Measurements from ENCODE around the gene CAMTA1. TPM values are rescaled to one million over a fixed set of nuclear protein-coding genes. Genes with fewer than 3 reads are reported as not detected.
A peak's percentile ranks its signal among the peaks of the same experiment; 100 is the strongest.

CAMTA1 gene
- total and polyA plus RNA-seq, 4 donors = 78.7 to 438 (median 173) TPM

DNA sequence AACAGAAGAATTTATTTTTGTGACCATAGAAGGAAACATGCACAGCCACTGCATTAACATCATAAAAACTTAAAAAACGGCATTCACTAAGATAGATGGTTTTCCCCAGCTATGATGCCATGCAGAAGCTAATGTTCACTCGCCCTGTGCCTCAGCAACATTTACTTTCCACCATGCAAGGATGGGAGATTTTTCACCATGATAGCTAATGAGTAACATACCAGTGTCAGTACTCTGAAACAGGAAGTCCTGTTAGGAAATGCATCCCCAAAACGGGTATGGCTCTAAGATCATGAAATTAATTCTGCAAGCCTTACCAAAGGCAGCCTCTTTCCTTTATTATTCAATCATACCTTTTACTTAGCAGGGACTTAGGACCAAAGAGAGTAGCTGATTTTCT, 968.4 kb downstream of the CAMTA1 start:
- no peak for DNase-seq
- 87% methylated on average over 3 of the region's 3 CpGs for WGBS, 2 donors
- H3K4me3 ChIP-seq (ENCODE audit: low read length in 2 of 2) = no peak overlapping the region
- no peaks in the 10 kb centered on the region for H3K36me3 ChIP-seq (ENCODE audit: control insufficient read depth in 1 of 2, insufficient read depth in 2 of 2, low read length in 1 of 2)
- no peaks in the 10 kb centered on the region for H3K27me3 ChIP-seq (ENCODE audit: control insufficient read depth in 1 of 2, insufficient read depth in 2 of 2, low read length in 1 of 2)
- H3K4me1 ChIP-seq (ENCODE audit: control insufficient read depth in 1 of 2, insufficient read depth in 2 of 2, low read length in 2 of 2) = peaks cover 0 to 1% of the 10 kb centered on the region in 2 donors
- intact Hi-C loops (cut with DNase I) = no loop called here
- no peak overlapping the region for H3K27ac ChIP-seq (ENCODE audit: low read depth in 1 of 2, low read length in 2 of 2)
- H3K9me3 ChIP-seq (ENCODE audit: control insufficient read depth, low read length) = no peaks in the 10 kb centered on the region
- no peak for ATAC-seq (ENCODE audit: low FRiP score)

DNA sequence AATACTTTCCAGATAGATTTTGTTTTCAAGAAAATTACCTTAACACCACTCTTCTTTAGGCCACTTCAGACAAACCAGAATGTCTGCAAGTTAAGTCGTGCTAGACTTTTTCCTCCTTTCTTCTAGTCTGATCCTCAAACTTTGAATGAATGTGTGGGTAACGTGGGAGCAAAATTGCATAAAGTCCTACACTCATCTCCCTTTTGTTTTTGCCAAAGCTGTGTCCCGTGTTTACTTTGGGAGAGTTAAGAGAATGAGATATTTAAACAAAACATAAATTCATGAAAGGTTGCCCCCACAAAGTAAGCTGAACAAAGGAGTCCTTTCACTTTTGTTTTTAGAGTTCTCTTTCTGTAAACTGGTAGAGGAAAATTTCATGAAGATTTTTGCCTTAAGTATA, 969.0 kb downstream of the CAMTA1 start:
- 80 to 85% methylated on average over 3 of the region's 3 CpGs for WGBS, 2 donors
- H3K4me1 ChIP-seq (ENCODE audit: control insufficient read depth in 1 of 2, insufficient read depth in 2 of 2, low read length in 2 of 2) = peaks cover 0 to 1% of the 10 kb centered on the region in 2 donors
- intact Hi-C loops (cut with DNase I) = no loop called here
- H3K27ac ChIP-seq (ENCODE audit: low read depth in 1 of 2, low read length in 2 of 2) = no peak overlapping the region
- ATAC-seq (ENCODE audit: low FRiP score) = no peak
- DNase-seq = no peak
- no peaks in the 10 kb centered on the region for H3K9me3 ChIP-seq (ENCODE audit: control insufficient read depth, low read length)
- no peak overlapping the region for H3K4me3 ChIP-seq (ENCODE audit: low read length in 2 of 2)
- H3K36me3 ChIP-seq (ENCODE audit: control insufficient read depth in 1 of 2, insufficient read depth in 2 of 2, low read length in 1 of 2) = no peaks in the 10 kb centered on the region
- H3K27me3 ChIP-seq (ENCODE audit: control insufficient read depth in 1 of 2, insufficient read depth in 2 of 2, low read length in 1 of 2) = no peaks in the 10 kb centered on the region

DNA sequence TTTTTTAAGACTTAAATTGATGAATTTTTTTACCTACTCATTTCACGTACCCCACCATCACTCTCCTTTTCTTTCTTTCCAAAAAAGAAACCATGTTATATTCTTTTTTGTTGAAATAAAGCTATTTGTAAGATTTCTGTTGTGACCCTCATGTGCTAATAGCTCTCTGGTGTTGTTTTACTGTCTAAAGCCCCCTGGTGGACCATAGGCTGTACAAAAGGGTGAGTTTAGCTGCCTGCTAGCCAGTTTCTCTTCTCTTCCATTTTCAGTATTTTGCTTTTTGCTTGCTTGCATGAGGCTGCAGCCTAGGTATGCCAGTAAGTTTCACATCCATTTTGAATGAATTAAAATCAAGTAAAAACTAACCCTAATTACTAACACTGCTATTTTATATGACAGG, 970.2 kb downstream of the CAMTA1 start:
- 0 to 51% methylated on average over 1 of the region's 1 CpG for WGBS, 2 donors
- intact Hi-C loops (cut with DNase I) = no loop called here

DNA sequence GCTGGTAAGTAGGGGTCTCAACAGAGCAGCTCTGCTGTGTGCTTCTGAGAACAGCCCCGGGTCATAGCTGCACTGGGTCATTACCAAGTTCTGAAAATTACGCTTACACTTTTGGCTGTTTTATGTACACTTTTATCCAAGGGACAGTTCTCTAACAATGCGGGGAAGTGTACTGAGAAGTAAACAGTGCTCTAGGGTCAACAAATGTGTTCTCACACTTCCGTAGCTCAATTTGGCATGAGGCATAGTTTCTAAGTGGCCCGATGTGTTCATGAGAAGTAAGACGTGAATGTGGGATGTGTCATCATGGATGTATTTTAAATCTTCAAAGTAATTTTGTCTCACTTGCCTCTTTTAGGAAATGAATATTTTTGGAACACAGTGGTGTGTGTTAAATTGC, 975.0 kb downstream of the CAMTA1 start:
- Histone ChIP-seq H3K27me3 (ENCODE audit: control insufficient read depth in 1 of 2, insufficient read depth in 2 of 2, low read length in 1 of 2) (no peaks in the 10 kb centered on the region), H3K27ac (ENCODE audit: low read depth in 1 of 2, low read length in 2 of 2) (no peak overlapping the region), H3K4me1 (ENCODE audit: control insufficient read depth in 1 of 2, insufficient read depth in 2 of 2, low read length in 2 of 2) (no peaks in the 10 kb centered on the region), H3K36me3 (ENCODE audit: control insufficient read depth in 1 of 2, insufficient read depth in 2 of 2, low read length in 1 of 2) (no peaks in the 10 kb centered on the region), H3K9me3 (ENCODE audit: control insufficient read depth, low read length) (no peaks in the 10 kb centered on the region), H3K4me3 (ENCODE audit: low read length in 2 of 2) (no peak overlapping the region)
- intact Hi-C loops (cut with DNase I) = no loop called here
- no peak for ATAC-seq (ENCODE audit: low FRiP score)
- DNase-seq = no peak
- 88 to 89% methylated on average over 6 of the region's 6 CpGs for WGBS, 2 donors

More for the DNA sequence above, 970.2 kb downstream of the CAMTA1 start:
- H3K9me3 ChIP-seq (ENCODE audit: control insufficient read depth, low read length) = no peaks in the 10 kb centered on the region
- peaks cover 0 to 1% of the 10 kb centered on the region in 2 donors for H3K4me1 ChIP-seq (ENCODE audit: control insufficient read depth in 1 of 2, insufficient read depth in 2 of 2, low read length in 2 of 2)
- H3K27me3 ChIP-seq (ENCODE audit: control insufficient read depth in 1 of 2, insufficient read depth in 2 of 2, low read length in 1 of 2) = no peaks in the 10 kb centered on the region
- DNase-seq = no peak
- ATAC-seq (ENCODE audit: low FRiP score) = no peak
- no peaks in the 10 kb centered on the region for H3K36me3 ChIP-seq (ENCODE audit: control insufficient read depth in 1 of 2, insufficient read depth in 2 of 2, low read length in 1 of 2)
- H3K4me3 ChIP-seq (ENCODE audit: low read length in 2 of 2) = no peak overlapping the region
- no peak overlapping the region for H3K27ac ChIP-seq (ENCODE audit: low read depth in 1 of 2, low read length in 2 of 2)

DNA sequence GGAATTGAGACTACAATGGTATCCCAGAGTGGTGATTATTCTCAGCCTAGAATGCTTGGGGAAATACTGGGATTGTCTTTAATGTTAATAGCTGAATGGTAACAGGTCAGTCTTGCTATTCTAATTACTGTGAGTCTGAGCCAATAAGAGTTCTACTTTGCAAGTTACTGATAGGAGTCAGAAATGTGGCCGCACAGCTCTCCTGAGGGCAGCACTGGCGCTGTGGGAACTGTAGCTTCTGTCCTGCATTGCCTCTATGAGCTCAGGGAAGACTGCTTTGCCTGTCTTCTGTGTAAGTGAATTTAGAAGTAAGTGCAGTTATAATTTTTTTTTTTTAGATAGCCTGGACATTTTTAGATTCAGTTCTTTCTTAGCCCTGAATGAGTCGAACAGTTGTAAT, 975.8 kb downstream of the CAMTA1 start:
- DNase-seq (no peak), ATAC-seq (ENCODE audit: low FRiP score) (no peak)
- H3K27me3 ChIP-seq (ENCODE audit: control insufficient read depth in 1 of 2, insufficient read depth in 2 of 2, low read length in 1 of 2) = no peaks in the 10 kb centered on the region
- H3K36me3 ChIP-seq (ENCODE audit: control insufficient read depth in 1 of 2, insufficient read depth in 2 of 2, low read length in 1 of 2) = no peaks in the 10 kb centered on the region
- H3K4me1 ChIP-seq (ENCODE audit: control insufficient read depth in 1 of 2, insufficient read depth in 2 of 2, low read length in 2 of 2) = no peaks in the 10 kb centered on the region
- no peaks in the 10 kb centered on the region for H3K9me3 ChIP-seq (ENCODE audit: control insufficient read depth, low read length)
- intact Hi-C loops (cut with DNase I) = no loop called here
- no peak overlapping the region for H3K4me3 ChIP-seq (ENCODE audit: low read length in 2 of 2)
- H3K27ac ChIP-seq (ENCODE audit: low read depth in 1 of 2, low read length in 2 of 2) = no peak overlapping the region
- WGBS, 2 donors = 76% methylated on average over 3 of the region's 3 CpGs

DNA sequence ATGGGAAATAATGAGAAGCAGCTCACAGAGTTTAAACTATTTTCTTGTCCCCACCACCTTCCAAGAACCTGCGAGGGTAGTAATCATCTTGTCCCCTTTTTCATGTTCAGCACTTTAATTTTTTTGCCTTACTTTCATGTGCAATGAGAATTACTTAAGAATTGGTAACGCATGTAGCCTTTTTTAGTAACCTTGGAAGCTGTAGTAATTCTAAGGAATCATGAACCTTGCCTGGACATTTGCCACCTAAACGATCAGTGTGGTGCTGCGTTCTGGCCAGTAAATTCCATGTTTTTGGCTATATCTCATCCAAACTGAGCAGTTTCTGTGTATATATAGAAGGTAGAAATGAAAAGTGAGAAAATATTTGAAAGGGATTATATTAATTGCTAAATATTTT, 981.9 kb downstream of the CAMTA1 start:
- Histone ChIP-seq H3K4me1 (ENCODE audit: control insufficient read depth in 1 of 2, insufficient read depth in 2 of 2, low read length in 2 of 2) (no peaks in the 10 kb centered on the region), H3K4me3 (ENCODE audit: low read length in 2 of 2) (no peak overlapping the region), H3K27ac (ENCODE audit: low read depth in 1 of 2, low read length in 2 of 2) (no peak overlapping the region), H3K9me3 (ENCODE audit: control insufficient read depth, low read length) (no peaks in the 10 kb centered on the region), H3K27me3 (ENCODE audit: control insufficient read depth in 1 of 2, insufficient read depth in 2 of 2, low read length in 1 of 2) (no peaks in the 10 kb centered on the region), H3K36me3 (ENCODE audit: control insufficient read depth in 1 of 2, insufficient read depth in 2 of 2, low read length in 1 of 2) (no peaks in the 10 kb centered on the region)
- ATAC-seq (ENCODE audit: low FRiP score) = no peak
- DNase-seq = no peak
- intact Hi-C loops (cut with DNase I) = no loop called here
- 83 to 84% methylated on average over 4 of the region's 4 CpGs for WGBS, 2 donors

DNA sequence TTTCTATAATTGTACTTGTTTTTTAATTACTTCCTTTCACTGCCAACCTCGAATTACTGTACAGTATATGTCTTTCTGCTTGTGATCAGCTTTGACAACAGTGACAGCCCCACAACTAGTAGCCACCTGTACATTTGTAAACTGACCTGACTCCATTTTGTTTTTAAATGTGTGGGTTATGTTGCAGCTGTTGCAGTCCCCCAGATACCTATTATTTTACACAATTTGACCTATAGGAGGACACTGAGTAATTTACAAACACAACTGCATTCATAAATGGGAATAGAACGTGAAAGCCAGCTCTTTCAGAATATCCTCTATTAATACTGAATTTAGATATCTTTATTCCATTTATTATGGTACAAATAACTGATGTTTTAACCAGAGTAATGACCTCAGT, 983.3 kb downstream of the CAMTA1 start:
- H3K9me3 ChIP-seq (ENCODE audit: control insufficient read depth, low read length) = no peaks in the 10 kb centered on the region
- intact Hi-C loops (cut with DNase I) = no loop called here
- WGBS, 2 donors = 73 to 83% methylated on average over 2 of the region's 2 CpGs

DNA sequence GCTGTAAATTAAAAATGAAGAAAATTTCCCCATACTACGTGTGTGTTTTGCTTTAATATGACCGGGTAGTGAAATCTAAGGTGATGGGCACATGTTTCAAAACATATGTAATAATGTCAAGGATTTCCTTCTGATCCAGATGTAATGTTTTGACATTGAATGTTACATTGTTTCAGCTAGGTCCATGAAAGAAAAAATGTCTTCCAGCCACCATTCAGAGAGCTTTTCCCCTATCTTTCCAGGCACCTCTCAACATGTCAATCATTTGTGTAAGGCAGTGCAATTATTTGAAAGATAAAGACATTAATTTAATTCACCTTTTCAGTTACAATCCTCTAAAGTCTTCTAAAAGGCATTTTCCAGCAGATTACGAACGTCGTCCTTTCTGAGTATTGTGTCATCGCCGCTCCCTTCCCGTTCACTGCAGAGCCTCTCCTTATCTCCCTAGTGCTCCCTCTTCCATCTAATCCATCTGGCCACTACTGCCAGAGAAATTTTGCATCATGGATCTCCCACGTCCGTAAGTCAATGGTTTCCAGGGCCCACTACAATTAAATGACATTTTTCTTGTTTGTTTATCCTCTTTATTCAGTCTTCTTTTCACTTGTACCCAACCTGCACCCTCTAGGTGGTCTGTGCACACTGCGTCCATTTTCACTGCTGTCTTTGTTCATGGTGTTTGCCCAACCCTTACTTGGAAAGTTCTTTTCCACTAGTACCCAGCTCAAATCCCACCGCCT, 984.6 kb downstream of the CAMTA1 start:
- intact Hi-C loops (cut with DNase I) = no loop called here
- Histone ChIP-seq H3K9me3 (ENCODE audit: control insufficient read depth, low read length) (no peaks in the 10 kb centered on the region), H3K27me3 (ENCODE audit: control insufficient read depth in 1 of 2, insufficient read depth in 2 of 2, low read length in 1 of 2) (no peaks in the 10 kb centered on the region), H3K4me3 (ENCODE audit: low read length in 2 of 2) (no peak overlapping the region), H3K36me3 (ENCODE audit: control insufficient read depth in 1 of 2, insufficient read depth in 2 of 2, low read length in 1 of 2) (no peaks in the 10 kb centered on the region), H3K4me1 (ENCODE audit: control insufficient read depth in 1 of 2, insufficient read depth in 2 of 2, low read length in 2 of 2) (no peaks in the 10 kb centered on the region), H3K27ac (ENCODE audit: low read depth in 1 of 2, low read length in 2 of 2) (no peak overlapping the region)
- DNase-seq (no peak), ATAC-seq (ENCODE audit: low FRiP score) (no peak)
- WGBS, 2 donors = 89% methylated on average over 12 of the region's 12 CpGs

More for the DNA sequence above, 983.3 kb downstream of the CAMTA1 start:
- no peaks in the 10 kb centered on the region for H3K36me3 ChIP-seq (ENCODE audit: control insufficient read depth in 1 of 2, insufficient read depth in 2 of 2, low read length in 1 of 2)
- no peak for DNase-seq
- H3K4me3 ChIP-seq (ENCODE audit: low read length in 2 of 2) = no peak overlapping the region
- H3K27ac ChIP-seq (ENCODE audit: low read depth in 1 of 2, low read length in 2 of 2) = no peak overlapping the region
- ATAC-seq (ENCODE audit: low FRiP score) = no peak
- no peaks in the 10 kb centered on the region for H3K4me1 ChIP-seq (ENCODE audit: control insufficient read depth in 1 of 2, insufficient read depth in 2 of 2, low read length in 2 of 2)
- no peaks in the 10 kb centered on the region for H3K27me3 ChIP-seq (ENCODE audit: control insufficient read depth in 1 of 2, insufficient read depth in 2 of 2, low read length in 1 of 2)

DNA sequence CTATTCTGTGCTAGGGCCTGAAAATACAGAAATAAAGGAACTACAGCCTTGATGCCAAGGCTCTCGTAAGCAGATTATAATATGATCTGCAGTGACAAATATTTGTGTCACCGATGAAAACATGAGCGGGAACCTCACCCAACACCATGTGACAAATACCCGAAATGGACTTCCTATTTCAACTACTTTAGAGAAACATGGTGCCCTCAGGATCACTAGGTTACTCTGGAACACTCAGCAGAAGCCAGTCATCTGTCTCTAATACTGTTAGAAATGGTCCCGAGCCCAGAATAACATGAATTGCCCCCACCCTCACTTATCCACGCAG, 985.4 kb downstream of the CAMTA1 start:
- Histone ChIP-seq H3K4me1 (ENCODE audit: control insufficient read depth in 1 of 2, insufficient read depth in 2 of 2, low read length in 2 of 2) (no peaks in the 10 kb centered on the region), H3K27me3 (ENCODE audit: control insufficient read depth in 1 of 2, insufficient read depth in 2 of 2, low read length in 1 of 2) (no peaks in the 10 kb centered on the region), H3K4me3 (ENCODE audit: low read length in 2 of 2) (peak overlapping the region; percentile 42 to 83), H3K9me3 (ENCODE audit: control insufficient read depth, low read length) (no peaks in the 10 kb centered on the region), H3K36me3 (ENCODE audit: control insufficient read depth in 1 of 2, insufficient read depth in 2 of 2, low read length in 1 of 2) (no peaks in the 10 kb centered on the region), H3K27ac (ENCODE audit: low read depth in 1 of 2, low read length in 2 of 2) (peak overlapping the region in 1 of 2 donors; percentile 61)
- intact Hi-C loops (cut with DNase I) = no loop called here
- no peak for DNase-seq
- 7 to 9% methylated on average over 6 of the region's 6 CpGs for WGBS, 2 donors
- ATAC-seq (ENCODE audit: low FRiP score) = peak; percentile 52
